Right lobe of liver (tissue), 6 donors: ENCODE results near the gene TMEM154. TPM values are rescaled to one million over a fixed set of nuclear protein-coding genes. Genes with fewer than 3 reads are reported as not detected.

Experiments
- ATAC-seq, 4 donors: fragments of 200-7000 bp; cut with Tn5 transposase; one replicate each; pipeline ENCODE4 v1.9.1; 2020; ENCODE audit warnings: mild to moderate bottlenecking in 4 of 4, moderate library complexity in 4 of 4
- DNase-seq, 3 donors: peaks; one replicate each; pipeline ENCODE4 v3.0.0-alpha.2; 2020
- H3K27ac ChIP-seq, 3 donors: fragments of 200-600 bp; one replicate each; pipeline ENCODE4 v1.8.0; 2022
- H3K27me3 ChIP-seq, 2 donors: fragments of 200-600 bp; one replicate each; pipeline ENCODE4 v1.8.0; 2022
- H3K36me3 ChIP-seq, 4 donors: fragments of 200-600 bp; sonication (generic) in 1 of 4; one replicate each; pipeline versions ENCODE4 v1.5.1 to v1.8.0; 2017 to 2022; ENCODE audit warnings: control low read depth in 1 of 4
- H3K4me1 ChIP-seq, 4 donors: fragments of 200-600 bp; sonication (generic) in 1 of 4; one replicate each; pipeline versions ENCODE4 v1.5.1 to v1.8.0; 2017 to 2022; ENCODE audit warnings: control low read depth in 1 of 4
- H3K4me3 ChIP-seq, 3 donors: fragments of 200-600 bp; one replicate each; pipeline ENCODE4 v1.8.0; 2022
- H3K9me3 ChIP-seq, 4 donors: fragments of 200-600 bp; sonication (generic) in 1 of 4; one replicate each; pipeline versions ENCODE4 v1.5.1 to v1.8.0; 2017 to 2022; ENCODE audit warnings: control low read depth in 1 of 4
- CTCF ChIP-seq, 4 donors: fragments of 200-600 bp in 3 of 4; fragments of 450-650 bp in 1 of 4; IDR thresholded peaks; one replicate each; pipeline versions ENCODE4 v1.5.1 to v1.8.0; 2016 to 2022; ENCODE audit warnings: antibody characterized with exemption in 4 of 4, mild to moderate bottlenecking in 2 of 4
- POLR2A ChIP-seq: fragments of 450-650 bp; IDR thresholded peaks from one replicate; pipeline ENCODE4 v1.6.1; 2017; ENCODE audit warnings: antibody characterized with exemption, mild to moderate bottlenecking
- WGBS: methylation state at CpG from one replicate; pipeline ENCODE4 v1.1.6; 2018; ENCODE audit warnings: low coverage, low lambda C conversion rate; ENCODE audit not compliant: insufficient coverage; ENCODE audit errors: missing lambda C conversion rate; 5-methylcytosine and 5-hydroxymethylcytosine counted together
- intact Hi-C, 2 donors: fragments of 100-400 bp; cut with DNase I; formaldehyde crosslinking; loops; one replicate each; pipeline versions ENCODE4 v1.11.2 to v1.14.1; 2022
- total RNA-seq, 6 experiments: library from RNA; depleted of rRNA in 2 of 6; stranded (reverse); fragments of >200 nt in 2 of 6; fragmentation: NEBNext Ultra II Directional in 3 of 6; extraction: Animal tissue kit (Norgen Biotek cat#: 25700) in 3 of 6; gene quantifications; one replicate each; pipeline versions ENCODE4 v1.1.0 to v1.2.4, GENCODE V29; 2016 to 2023
- donor health status: DM: no; HTN: yes; CAD: no.
- donor health status: DM: no; HTN: no; CAD: no.
- donor health status: DM: no; HTN: no; CAD: no.
- donor health status: DM: no; HTN: yes; CAD: no.
- donor health status: DM: no; HTN: yes; CAD: no.

Gene TMEM154
- total RNA-seq, 6 experiments from 2014 or later, result 0.64 to 6.7 (median 2.9) TPM

- 72% methylated on average over 8 of the region's 8 CpGs for WGBS
- TF ChIP-seq CTCF (IDR thresholded peaks at IDR 0.05), result no peak
- TF ChIP-seq POLR2A, result no peak
- intact Hi-C loops, result no loop called here
- Histone ChIP-seq H3K9me3 (no peaks in the 10 kb centered on the region), H3K4me3 (no peak overlapping the region), H3K27ac (no peak overlapping the region), H3K27me3 (no peaks in the 10 kb centered on the region), H3K4me1 (peaks cover 0 to 10% (median 0%) of the 10 kb centered on the region in 4 donors), H3K36me3 (no peaks in the 10 kb centered on the region)
- no peak for ATAC-seq
- no peak for DNase-seq
These were observed 1.3 kb upstream of the TMEM154 start for GRCh38 chr4:152680988-152681603.

GRCh38 chr4:152678841-152679240 lies 956 bp downstream of the TMEM154 start:
- WGBS, result 30% methylated on average over 1 of the region's 1 CpG
- no peak for DNase-seq
- TF ChIP-seq CTCF (IDR thresholded peaks at IDR 0.05) (no peak), POLR2A (no peak)
- Histone ChIP-seq H3K27ac (no peak overlapping the region), H3K27me3 (no peaks in the 10 kb centered on the region), H3K4me1 (peaks cover 0 to 10% (median 0%) of the 10 kb centered on the region in 4 donors), H3K9me3 (no peaks in the 10 kb centered on the region), H3K4me3 (no peak overlapping the region), H3K36me3 (no peaks in the 10 kb centered on the region)
- intact Hi-C loops, result no loop called here
- no peak for ATAC-seq

DNA sequence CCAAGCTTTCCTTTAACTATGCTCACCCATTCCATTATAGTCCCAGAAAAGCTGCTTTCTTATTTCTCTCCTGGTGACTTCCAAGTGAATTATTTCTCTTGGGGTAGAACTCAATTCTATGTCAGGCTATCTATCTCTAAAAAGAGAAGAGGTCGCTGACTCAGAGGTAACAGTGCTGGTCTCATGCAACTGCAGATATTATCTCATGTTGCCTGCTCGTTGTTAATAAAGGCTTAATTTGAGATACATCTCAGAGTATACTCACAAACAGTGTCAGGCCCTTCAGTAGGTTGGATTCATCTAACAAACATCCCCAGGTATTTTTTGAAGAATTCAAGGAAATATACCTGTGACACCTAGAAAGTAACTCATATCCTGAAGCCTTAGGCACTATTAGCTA lies 2.7 kb downstream of the TMEM154 start:
- H3K4me3 ChIP-seq, result no peak overlapping the region
- no peaks in the 10 kb centered on the region for H3K27me3 ChIP-seq
- peaks cover 0 to 26% (median 4%) of the 10 kb centered on the region in 4 donors for H3K4me1 ChIP-seq
- no peak for TF ChIP-seq POLR2A
- no peak for TF ChIP-seq CTCF (IDR thresholded peaks at IDR 0.05)
- WGBS, result 94% methylated on average over 2 of the region's 2 CpGs
- no peaks in the 10 kb centered on the region for H3K9me3 ChIP-seq
- ATAC-seq (no peak), DNase-seq (no peak)
- no peaks in the 10 kb centered on the region for H3K36me3 ChIP-seq
- no peak overlapping the region for H3K27ac ChIP-seq
- intact Hi-C loops, result no loop called here

DNA sequence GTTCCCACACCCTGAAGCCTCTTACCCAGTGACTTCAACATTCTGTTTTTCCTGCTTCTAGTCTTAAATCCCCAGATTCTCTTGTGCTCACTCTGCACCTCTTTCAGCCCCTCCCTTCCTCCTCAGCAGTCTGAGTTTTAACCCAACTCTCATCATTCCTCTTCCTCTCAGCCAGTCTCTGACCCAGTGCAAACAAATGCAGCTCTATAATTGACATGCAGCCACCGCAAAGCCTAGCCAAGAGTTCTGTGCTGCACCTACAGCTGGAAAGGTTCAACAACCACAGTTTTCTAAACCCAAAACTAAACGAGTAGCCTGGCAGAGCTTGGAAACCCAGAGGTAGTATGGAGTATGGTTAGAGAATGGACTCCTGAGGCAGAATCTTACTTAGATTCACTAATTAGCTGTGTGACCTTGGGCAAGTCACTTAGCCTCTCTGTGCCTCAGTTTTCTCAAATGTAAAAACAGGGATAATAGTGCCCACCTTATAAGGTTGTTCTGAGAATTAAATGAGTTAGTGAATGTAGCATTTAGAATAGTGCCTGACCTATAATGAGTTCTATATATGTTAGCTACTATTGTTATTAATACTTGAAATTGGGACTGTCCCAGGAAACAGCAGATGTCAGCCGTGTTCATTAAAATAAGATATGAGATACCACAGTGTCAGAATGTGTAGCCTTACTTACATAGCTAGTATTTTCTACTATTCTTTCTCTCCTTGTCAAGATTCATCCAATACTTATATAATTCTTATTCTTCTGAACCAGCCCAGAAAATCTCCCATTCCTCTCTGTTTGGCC lies 3.5 kb downstream of the TMEM154 start:
- Histone ChIP-seq H3K27ac (no peak overlapping the region), H3K4me1 (peaks cover 0 to 26% (median 4%) of the 10 kb centered on the region in 4 donors), H3K36me3 (no peaks in the 10 kb centered on the region), H3K9me3 (no peaks in the 10 kb centered on the region), H3K27me3 (no peaks in the 10 kb centered on the region), H3K4me3 (no peak overlapping the region)
- ATAC-seq (peak in 3 of 4 donors; percentile 24 to 38 (median 37)), DNase-seq (no peak)
- intact Hi-C loops, result no loop called here
- no peak for TF ChIP-seq POLR2A
- no peak for TF ChIP-seq CTCF (IDR thresholded peaks at IDR 0.05)
- 42% methylated on average over 3 of the region's 3 CpGs for WGBS
